Measurements from ENCODE around the gene YBX2.

Gene YBX2

DNA sequence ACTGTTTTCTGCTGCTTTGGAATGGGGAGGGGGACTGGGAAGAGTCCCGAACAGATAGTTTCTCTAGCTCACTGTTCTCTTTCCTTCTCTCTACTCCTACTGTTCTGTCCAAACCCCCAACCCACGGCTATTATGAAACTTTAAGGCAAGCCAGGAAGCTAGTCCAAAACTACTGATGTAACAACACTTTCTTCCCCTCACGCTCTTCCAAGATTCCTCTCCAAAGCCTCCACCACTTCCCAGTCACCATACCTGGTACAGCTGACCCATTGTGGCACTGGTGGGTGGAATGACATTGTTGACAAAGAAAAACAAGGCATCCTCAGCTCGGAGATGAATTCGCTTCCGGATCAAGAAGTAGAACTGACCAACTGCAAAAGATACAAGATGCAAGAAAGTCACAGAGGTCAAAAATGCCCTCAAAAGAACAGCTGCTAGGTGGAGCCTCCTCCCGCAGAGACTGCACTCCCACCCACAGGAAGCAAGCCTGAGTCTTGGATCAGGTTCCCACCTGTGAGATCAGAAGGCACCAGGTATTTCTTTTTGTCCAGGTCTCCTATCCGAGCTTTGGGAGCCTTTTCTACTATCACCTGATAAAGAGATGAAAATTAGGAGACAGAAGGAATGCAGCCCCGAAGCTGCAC is 53.2 kb downstream of the YBX2 start:
- Mint-ChIP-seq H3K9me3 (no peaks in the 10 kb centered on the region), H3K27ac (peak overlapping the region; percentile 96), H3K27me3 (ENCODE audit: low read depth) (no peaks in the 10 kb centered on the region), H3K36me3 (ENCODE audit: low read depth) (peaks cover 45% of the 10 kb centered on the region), H3K4me1 (ENCODE audit: low read depth) (peaks cover 50% of the 10 kb centered on the region), H3K4me3 (peak overlapping the region; percentile 92)

DNA sequence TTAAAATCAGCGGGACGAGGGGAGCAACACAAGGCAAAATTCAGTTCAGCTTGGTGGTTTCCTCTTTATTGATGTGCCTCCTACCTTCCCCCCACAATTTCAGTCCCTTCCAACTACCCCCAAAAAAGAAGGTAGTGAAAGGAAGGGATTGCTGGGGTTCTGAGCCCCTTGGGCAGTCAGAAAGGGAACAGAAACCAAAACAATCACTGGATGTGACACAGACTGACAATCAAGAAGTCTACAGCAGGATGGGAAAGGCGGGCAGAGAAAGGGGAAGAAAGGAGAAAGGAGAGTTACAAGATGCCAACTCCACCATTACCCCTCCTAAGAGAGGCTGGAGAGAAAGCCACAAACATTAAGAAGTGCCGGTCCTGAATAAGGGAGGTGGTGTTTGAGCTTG is 54.1 kb downstream of the YBX2 start:
- H3K36me3 Mint-ChIP-seq (ENCODE audit: low read depth): peaks cover 45% of the 10 kb centered on the region

DNA sequence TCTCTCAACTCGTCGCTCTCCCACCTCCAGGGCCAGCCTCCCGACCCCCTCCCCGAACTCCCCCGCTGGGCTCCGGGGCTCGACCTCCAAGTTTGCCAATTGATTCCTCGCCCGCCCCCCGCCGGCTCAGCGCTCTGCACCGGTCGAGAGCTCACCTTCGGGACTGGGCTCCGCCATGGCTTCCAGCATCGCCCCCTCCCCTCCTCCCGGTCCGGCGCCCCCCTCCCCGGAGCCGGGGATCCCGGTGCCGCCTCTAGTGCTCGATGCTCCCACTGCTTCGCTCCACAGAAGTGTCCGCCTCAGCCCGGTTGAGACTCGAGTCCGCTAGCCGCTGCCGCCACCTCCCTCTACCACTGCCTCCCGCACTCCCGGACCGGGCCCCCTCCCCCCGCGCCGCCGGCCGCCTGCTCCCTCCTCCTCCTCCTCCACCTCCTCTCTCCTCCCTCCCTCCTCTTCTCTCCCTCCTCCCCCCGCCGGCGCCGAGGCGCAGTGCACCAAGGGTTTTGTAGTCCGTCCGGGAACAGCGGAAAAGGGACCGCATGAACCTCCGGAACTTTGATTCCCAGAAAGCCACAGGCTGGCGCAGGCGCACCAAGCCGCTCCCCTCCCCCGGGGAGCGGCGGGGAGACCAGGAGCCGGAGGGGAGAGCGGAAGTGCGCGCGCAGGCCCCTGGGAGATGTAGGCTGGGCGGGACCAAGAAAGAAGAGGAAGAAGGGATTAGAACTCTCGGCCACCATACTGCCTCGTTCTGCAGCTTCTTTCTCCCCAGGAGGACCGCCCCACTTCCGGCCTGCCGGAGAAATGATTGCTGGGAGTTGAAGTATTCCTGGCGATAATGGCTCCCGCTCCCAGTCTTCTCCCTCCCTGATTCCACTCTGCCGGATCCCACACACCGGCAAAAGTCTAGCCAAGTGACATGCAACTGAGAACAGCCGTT is 55.1 kb downstream of the YBX2 start, which contains the start of gene PHF23:
Gene PHF23 (minus strand): TSS at position 367 of the 937 bp plus-strand sequence. CDS start 178 bp downstream, at position 189.
- no peaks in the 10 kb centered on the region for H3K27me3 Mint-ChIP-seq (ENCODE audit: low read depth)
- peaks cover 53% of the 10 kb centered on the region for H3K36me3 Mint-ChIP-seq (ENCODE audit: low read depth)
- peaks cover 60% of the 10 kb centered on the region for H3K4me1 Mint-ChIP-seq (ENCODE audit: low read depth)
- peak within 1 kb of the TSS; percentile 96 for H3K27ac Mint-ChIP-seq
- peak within 1 kb of the TSS; percentile 92 for H3K4me3 Mint-ChIP-seq
- H3K9me3 Mint-ChIP-seq: no peaks in the 10 kb centered on the region

More for the DNA sequence above, 54.1 kb downstream of the YBX2 start:
- H3K27me3 Mint-ChIP-seq (ENCODE audit: low read depth): no peaks in the 10 kb centered on the region
- no peaks in the 10 kb centered on the region for H3K9me3 Mint-ChIP-seq
- peak overlapping the region; percentile 96 for H3K27ac Mint-ChIP-seq
- peaks cover 52% of the 10 kb centered on the region for H3K4me1 Mint-ChIP-seq (ENCODE audit: low read depth)
- H3K4me3 Mint-ChIP-seq: peak overlapping the region; percentile 92

DNA sequence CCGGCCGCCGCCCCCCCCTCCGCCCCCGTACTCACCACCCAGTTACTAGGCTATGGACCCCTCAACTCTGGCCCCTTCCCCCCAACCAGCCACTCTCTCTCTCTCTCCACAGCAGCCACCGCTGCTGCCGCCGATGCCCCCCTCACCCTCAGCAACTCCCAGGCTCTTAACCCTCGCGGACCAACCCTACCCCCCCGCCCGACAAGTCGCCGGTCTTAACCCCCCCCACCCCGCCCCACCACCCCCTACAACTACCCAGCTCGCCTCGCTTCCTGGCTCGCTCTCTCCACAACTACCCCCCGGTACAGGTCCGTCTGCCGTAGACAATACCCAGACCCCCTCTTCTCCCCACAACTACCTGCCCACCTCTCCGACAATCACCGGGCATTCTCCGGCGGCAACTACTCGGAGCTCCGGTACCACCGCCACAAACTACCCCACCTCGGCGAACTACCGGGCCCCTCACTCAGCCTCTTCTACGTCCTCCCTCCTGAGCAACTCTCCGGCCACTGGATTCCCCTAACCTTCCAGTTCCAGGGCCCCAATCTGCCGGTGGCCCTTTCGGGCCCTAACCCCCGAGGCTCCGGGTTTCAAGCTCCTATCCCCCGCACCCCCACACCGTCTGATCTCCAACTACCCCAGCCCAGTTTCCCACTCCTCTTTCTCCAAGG is 55.9 kb downstream of the YBX2 start:
- H3K27me3 Mint-ChIP-seq (ENCODE audit: low read depth): no peaks in the 10 kb centered on the region
- H3K4me1 Mint-ChIP-seq (ENCODE audit: low read depth): peaks cover 62% of the 10 kb centered on the region
- H3K9me3 Mint-ChIP-seq: no peaks in the 10 kb centered on the region
- peaks cover 51% of the 10 kb centered on the region for H3K36me3 Mint-ChIP-seq (ENCODE audit: low read depth)
- peak overlapping the region; percentile 96 for H3K27ac Mint-ChIP-seq
- peak overlapping the region; percentile 92 for H3K4me3 Mint-ChIP-seq

Measured in T-helper 1 cell treated with Interleukin-12 subunit alpha and Interleukin-12 subunit beta and Interleukin-4 antibody, amounts not matched to agents 30 μg/mL and 1 μg/mL, for 36 hours (primary cell).